Kidney (tissue), 14 donors: ENCODE data around the gene TLK1. TPM values are rescaled to one million over a fixed set of nuclear protein-coding genes. Genes with fewer than 3 reads are reported as not detected.

Experiments
- DNase-seq, 5 donors: peaks; one replicate each; pipeline ENCODE4 v3.0.0-alpha.2; 2013 to 2020
- FAIRE-seq: peaks from 2 replicates; lab custom pipeline; 2012; peaks lifted over from hg19 to GRCh38; lab: Jason Lieb, UNC
- H3K27ac ChIP-seq, 2 donors: one replicate each; pipeline ENCODE4 v1.7.0; 2013; ENCODE audit warnings: low read depth in 2 of 2, low read length in 2 of 2, inconsistent platforms in 1 of 2
- H3K27me3 ChIP-seq: one replicate; pipeline ENCODE4 v1.7.1; 2013; ENCODE audit warnings: low read length, inconsistent platforms; ENCODE audit not compliant: control insufficient read depth, insufficient read depth
- H3K36me3 ChIP-seq, 3 donors: one replicate each; pipeline versions ENCODE4 v1.7.0 to v1.7.1; 2013; ENCODE audit warnings: low read length in 3 of 3, control low read depth in 1 of 3, inconsistent platforms in 1 of 3; ENCODE audit not compliant: insufficient read depth in 3 of 3, control insufficient read depth in 2 of 3
- H3K4me1 ChIP-seq, 3 donors: one replicate each; pipeline versions ENCODE4 v1.7.0 to v1.7.1; 2013; ENCODE audit warnings: low read length in 3 of 3, inconsistent platforms in 1 of 3, low read depth in 1 of 3; ENCODE audit not compliant: control insufficient read depth in 2 of 3, insufficient read depth in 2 of 3
- H3K4me3 ChIP-seq, 3 donors: one replicate each; pipeline versions ENCODE4 v1.7.0 to v1.8.1; 2013; ENCODE audit warnings: low read length in 3 of 3, control low read depth in 1 of 3, inconsistent platforms in 1 of 3
- H3K9ac ChIP-seq, 3 donors: one replicate each; pipeline versions ENCODE4 v1.7.0 to v1.7.1; 2013; ENCODE audit warnings: low read length in 3 of 3, control low read depth in 1 of 3, inconsistent platforms in 1 of 3
- H3K9me3 ChIP-seq, 3 donors: one replicate each; pipeline versions ENCODE4 v1.7.0 to v1.7.1; 2013; ENCODE audit warnings: low read length in 3 of 3, control low read depth in 1 of 3, inconsistent platforms in 1 of 3; ENCODE audit not compliant: control insufficient read depth in 2 of 3, insufficient read depth in 1 of 3
- intact Hi-C: fragments of 100-400 bp; cut with DNase I; formaldehyde crosslinking; loops from one replicate; pipeline ENCODE4 v1.11.1; 2022
- polyA plus RNA-seq: library from polyadenylated mRNA; stranded (reverse); fragments of 350-450 nt; fragmentation: Illumina TruSeq; extraction: RNeasy Lipid Tissue Mini Kit (QIAGEN cat#74804); gene quantifications from one replicate; pipeline ENCODE4 v1.2.3, GENCODE V29; 2014; ENCODE audit warnings: low read depth, low replicate concordance; ENCODE audit not compliant: insufficient read depth
- total RNA-seq: library from RNA; stranded (reverse); fragmentation: NEBNext Ultra II Directional; extraction: Animal tissue kit (Norgen Biotek cat#: 25700); gene quantifications from one replicate; pipeline ENCODE4 v1.2.1, GENCODE V29; 2021
- TF ChIP-seq, protein P1 (sequence below): IDR thresholded peaks from 3 replicates; pipeline ENCODE4 v1.5.1; 2012; ENCODE audit warnings: mild to moderate bottlenecking, moderate library complexity, borderline replicate concordance; ENCODE audit not compliant: insufficient read depth; ENCODE audit errors: extremely low read depth
- donor health status: control.
- donor health status: control.
- donor health status: control.
- donor health status: control.
- donor health status: control.
- donor health status: DM: yes; HTN: yes; CAD: no.
- donor health status: Normal renal cell carcinoma (clear cell type).

TLK1 gene
- total and polyA plus RNA-seq, 2 donors from 2014 or later, result 12.3 to 80.3 TPM

DNA sequence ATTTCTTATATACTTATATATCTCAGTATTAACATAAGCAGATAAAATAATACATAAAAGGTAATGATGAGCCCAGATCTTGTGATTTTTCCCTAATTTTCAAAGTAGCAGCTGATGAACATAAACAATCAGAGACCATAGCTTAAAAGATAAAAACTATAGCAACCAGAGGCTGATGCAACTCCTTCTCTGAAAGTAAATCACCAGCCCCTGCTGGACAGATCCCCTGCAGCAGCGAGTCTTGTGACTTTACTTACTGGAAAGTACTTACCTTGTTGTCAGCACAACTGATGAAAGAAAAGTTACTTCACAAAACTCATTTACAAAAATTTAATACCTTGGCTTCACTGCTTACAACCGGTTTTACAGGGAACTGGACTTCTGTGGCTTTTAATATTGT is 164.4 kb downstream of the TLK1 start:
- Histone ChIP-seq H3K36me3 (peaks cover 2 to 26% (median 14%) of the 10 kb centered on the region in 3 donors), H3K9me3 (no peaks in the 10 kb centered on the region), H3K9ac (no peak overlapping the region), H3K27me3 (no peaks in the 10 kb centered on the region), H3K4me1 (no peaks in the 10 kb centered on the region), H3K27ac (no peak overlapping the region), H3K4me3 (no peak overlapping the region)
- FAIRE-seq (no peak), DNase-seq (no peak)
- intact Hi-C loops, result no loop called here
- TF ChIP-seq, protein P1, sequence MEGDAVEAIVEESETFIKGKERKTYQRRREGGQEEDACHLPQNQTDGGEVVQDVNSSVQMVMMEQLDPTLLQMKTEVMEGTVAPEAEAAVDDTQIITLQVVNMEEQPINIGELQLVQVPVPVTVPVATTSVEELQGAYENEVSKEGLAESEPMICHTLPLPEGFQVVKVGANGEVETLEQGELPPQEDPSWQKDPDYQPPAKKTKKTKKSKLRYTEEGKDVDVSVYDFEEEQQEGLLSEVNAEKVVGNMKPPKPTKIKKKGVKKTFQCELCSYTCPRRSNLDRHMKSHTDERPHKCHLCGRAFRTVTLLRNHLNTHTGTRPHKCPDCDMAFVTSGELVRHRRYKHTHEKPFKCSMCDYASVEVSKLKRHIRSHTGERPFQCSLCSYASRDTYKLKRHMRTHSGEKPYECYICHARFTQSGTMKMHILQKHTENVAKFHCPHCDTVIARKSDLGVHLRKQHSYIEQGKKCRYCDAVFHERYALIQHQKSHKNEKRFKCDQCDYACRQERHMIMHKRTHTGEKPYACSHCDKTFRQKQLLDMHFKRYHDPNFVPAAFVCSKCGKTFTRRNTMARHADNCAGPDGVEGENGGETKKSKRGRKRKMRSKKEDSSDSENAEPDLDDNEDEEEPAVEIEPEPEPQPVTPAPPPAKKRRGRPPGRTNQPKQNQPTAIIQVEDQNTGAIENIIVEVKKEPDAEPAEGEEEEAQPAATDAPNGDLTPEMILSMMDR, result no peak

- DNase-seq, result no peak
- intact Hi-C loops, result no loop called here
- H3K36me3 ChIP-seq, result peaks cover 0 to 19% (median 13%) of the 10 kb centered on the region in 3 donors
- H3K27me3 ChIP-seq, result no peaks in the 10 kb centered on the region
- no peaks in the 10 kb centered on the region for H3K9me3 ChIP-seq
- FAIRE-seq, result no peak
- H3K4me3 ChIP-seq, result no peak overlapping the region
- no peak overlapping the region for H3K27ac ChIP-seq
- no peak overlapping the region for H3K9ac ChIP-seq
- TF ChIP-seq, protein P1, result no peak
- no peaks in the 10 kb centered on the region for H3K4me1 ChIP-seq
Measured at GRCh38 chr2:170991398-170992182, 169.1 kb downstream of the TLK1 start.

DNA sequence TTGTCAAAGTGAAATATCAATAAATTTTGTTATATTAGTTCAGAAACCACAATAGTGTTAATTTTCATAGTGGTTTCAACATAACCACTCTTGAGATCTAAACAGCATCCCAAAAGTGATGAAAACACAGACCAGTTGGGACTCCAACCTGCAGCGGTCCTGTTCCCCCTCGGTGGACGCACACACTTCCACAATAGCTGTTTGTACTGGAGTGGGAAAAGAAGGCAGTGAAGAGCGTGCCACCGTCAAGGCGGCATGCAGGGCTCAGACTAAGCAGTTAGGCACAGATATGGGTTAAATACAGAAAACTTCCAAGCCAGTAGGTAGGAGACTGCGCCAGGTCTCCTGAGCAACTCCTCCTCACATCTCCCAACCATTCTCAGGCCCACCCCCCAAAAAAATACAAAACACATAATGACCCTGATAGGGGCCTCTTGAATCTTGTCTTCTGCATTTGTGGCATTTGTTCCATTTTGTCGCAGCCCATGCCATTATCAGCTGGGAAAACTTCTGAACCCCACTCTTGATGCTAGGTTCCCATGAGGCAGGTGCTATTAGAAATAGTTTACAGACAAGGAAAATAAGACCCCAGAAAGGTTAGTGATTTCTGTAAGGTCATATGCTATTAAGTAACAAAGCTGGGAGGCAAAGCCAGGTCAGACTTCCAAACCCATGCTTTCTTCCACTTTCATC is 174.0 kb downstream of the TLK1 start:
- intact Hi-C loops, result no loop called here
- Histone ChIP-seq H3K4me1 (no peaks in the 10 kb centered on the region), H3K9me3 (no peaks in the 10 kb centered on the region), H3K4me3 (no peak overlapping the region), H3K36me3 (peaks cover 0 to 4% (median 0%) of the 10 kb centered on the region in 3 donors), H3K27me3 (no peaks in the 10 kb centered on the region), H3K9ac (no peak overlapping the region), H3K27ac (no peak overlapping the region)
- FAIRE-seq (no peak), DNase-seq (no peak)
- TF ChIP-seq, protein P1, result no peak
